CD4-positive, CD25-positive, alpha-beta regulatory T cell (primary cell): ENCODE results near the gene LDLRAD3. TPM values are rescaled to one million over a fixed set of nuclear protein-coding genes. Genes with fewer than 3 reads are reported as not detected.
"Not testable (repeated sequence)": the region's sequence is repeated elsewhere in the genome, so short reads cannot be mapped to it uniquely, and the experiment has no call there.

Source experiments
- ATAC-seq, 2 donors: fragments of 150-1000 bp; cut with Tn5 transposase; one replicate each; pipeline ENCODE4 v1.10.0; 2021; ENCODE audit warnings: low read depth in 2 of 2, moderate number of reproducible peaks in 2 of 2, moderate library complexity in 1 of 2
- DNase-seq, 3 donors: peaks; one replicate each; pipeline versions ENCODE4 v3.0.0 to v3.0.0-alpha.2; 2012 to 2022; ENCODE audit warnings: mixed read lengths in 1 of 3
- H3K27ac ChIP-seq: one replicate; pipeline ENCODE4 v1.7.0; 2013; ENCODE audit warnings: mild to moderate bottlenecking, low read length; ENCODE audit not compliant: insufficient read depth, poor library complexity, severe bottlenecking
- H3K27me3 ChIP-seq: one replicate; pipeline ENCODE4 v1.7.0; 2013; ENCODE audit warnings: low read length; ENCODE audit not compliant: control insufficient read depth, insufficient read depth
- H3K36me3 ChIP-seq: one replicate; pipeline ENCODE4 v1.7.0; 2013; ENCODE audit warnings: mild to moderate bottlenecking, low read length, moderate library complexity; ENCODE audit not compliant: control insufficient read depth, insufficient read depth
- H3K4me1 ChIP-seq: 2 replicates; pipeline ENCODE4 v1.7.0; 2013; ENCODE audit warnings: mild to moderate bottlenecking, low read length; ENCODE audit not compliant: insufficient read depth, control insufficient read depth, poor library complexity, severe bottlenecking
- H3K4me3 ChIP-seq: one replicate; pipeline ENCODE4 v1.7.0; 2013; ENCODE audit warnings: low read depth, mild to moderate bottlenecking, low read length, moderate library complexity
- H3K9me3 ChIP-seq, 2 experiments: 1 replicate in 1 of 2; 2 replicates in 1 of 2; pipeline ENCODE4 v1.7.0; 2013; ENCODE audit warnings: low read length in 2 of 2, mild to moderate bottlenecking in 1 of 2, moderate library complexity in 1 of 2; ENCODE audit not compliant: control insufficient read depth in 2 of 2
- H3K27ac Mint-ChIP-seq, 3 donors: one replicate each; pipeline ENCODE4 v1.8.0; 2020 to 2022; ENCODE audit warnings: mild to moderate bottlenecking in 3 of 3, mixed read lengths in 3 of 3, moderate library complexity in 2 of 3
- H3K27me3 Mint-ChIP-seq: one replicate; pipeline ENCODE4 v1.8.0; 2022; ENCODE audit warnings: mild to moderate bottlenecking, mixed read lengths
- H3K36me3 Mint-ChIP-seq: one replicate; pipeline ENCODE4 v1.8.0; 2020; ENCODE audit warnings: mixed read lengths
- H3K4me1 Mint-ChIP-seq, 4 donors: one replicate each; pipeline ENCODE4 v1.8.0; 2020 to 2022; ENCODE audit warnings: mixed read lengths in 4 of 4, mild to moderate bottlenecking in 1 of 4
- H3K4me3 Mint-ChIP-seq, 4 donors: one replicate each; pipeline ENCODE4 v1.8.0; 2020 to 2022; ENCODE audit warnings: mild to moderate bottlenecking in 4 of 4, mixed read lengths in 4 of 4, moderate library complexity in 3 of 4
- H3K9me3 Mint-ChIP-seq, 7 donors: one replicate each; pipeline ENCODE4 v1.8.0; 2020 to 2022; ENCODE audit warnings: mixed read lengths in 7 of 7, mild to moderate bottlenecking in 3 of 7, moderate library complexity in 2 of 7
- polyA plus RNA-seq, 4 donors: library from polyadenylated mRNA; unstranded; fragments of 300-500 nt; fragmentation: Illumina TruSeq; gene quantifications; one replicate each; pipeline ENCODE4 v1.2.3, GENCODE V29; 2021
- total RNA-seq: library from RNA; stranded (reverse); gene quantifications from one replicate; pipeline ENCODE4 v1.2.3, GENCODE V29; 2022

LDLRAD3 gene
- total and polyA plus RNA-seq, 5 donors from 2014 or later: 0.06 TPM; not detected in 4

DNA sequence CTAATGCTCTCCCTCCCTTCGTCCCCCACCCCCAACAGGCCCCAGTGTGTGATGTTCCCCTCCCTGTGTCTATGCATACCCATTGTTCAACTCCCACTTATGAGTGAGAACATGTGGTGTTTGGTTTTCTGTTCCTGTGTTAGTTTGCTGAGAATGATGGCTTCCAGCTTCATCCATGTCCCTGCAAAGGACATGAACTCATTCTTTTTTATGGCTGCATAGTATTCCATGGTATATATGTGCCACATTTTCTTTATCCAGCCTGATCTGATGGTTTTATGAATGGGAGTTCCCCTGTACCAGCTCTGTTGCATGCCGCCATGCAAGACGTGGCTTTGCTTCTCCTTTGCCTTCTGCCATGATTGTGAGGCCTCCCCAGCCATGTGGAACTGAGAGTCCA lies 102.1 kb downstream of the LDLRAD3 start:
- DNase-seq, H3K4me3 Mint-ChIP-seq, H3K9me3 ChIP-seq, H3K27me3 Mint-ChIP-seq, H3K36me3 ChIP-seq, H3K27ac Mint-ChIP-seq, ATAC-seq, H3K27me3 ChIP-seq, H3K27ac ChIP-seq, H3K4me1 ChIP-seq, H3K36me3 Mint-ChIP-seq, H3K4me3 ChIP-seq, H3K9me3 Mint-ChIP-seq, H3K4me1 Mint-ChIP-seq: not testable (repeated sequence)

DNA sequence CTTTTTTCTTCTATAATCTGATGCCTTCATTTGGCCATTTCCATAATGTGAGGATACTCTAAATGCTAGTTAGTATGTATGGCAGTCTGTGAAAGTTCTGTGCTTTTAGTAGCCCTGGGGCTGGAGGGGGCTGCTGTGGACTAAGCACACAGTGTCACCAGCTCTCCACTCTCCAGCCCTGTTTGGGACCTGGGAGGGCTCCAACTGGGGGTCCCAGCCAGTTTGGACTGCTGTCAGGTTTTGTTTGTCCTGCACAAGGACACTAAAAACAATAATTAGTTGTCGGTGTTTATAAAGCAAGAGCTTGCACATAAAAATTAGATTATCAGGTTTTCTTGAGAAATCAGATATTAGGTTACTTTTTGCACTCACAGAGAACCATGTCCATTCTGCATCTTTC lies 103.1 kb downstream of the LDLRAD3 start:
- Histone ChIP-seq H3K4me3 (no peak overlapping the region), H3K4me1 (no peaks in the 10 kb centered on the region), H3K9me3 (no peaks in the 10 kb centered on the region), H3K27me3 (no peaks in the 10 kb centered on the region), H3K27ac (no peak overlapping the region), H3K36me3 (no peaks in the 10 kb centered on the region)
- ATAC-seq: no peak
- Mint-ChIP-seq H3K27ac (no peak overlapping the region), H3K9me3 (peaks cover 0 to 7% (median 0%) of the 10 kb centered on the region in 7 donors), H3K27me3 (no peaks in the 10 kb centered on the region), H3K36me3 (no peaks in the 10 kb centered on the region), H3K4me3 (no peak overlapping the region), H3K4me1 (no peaks in the 10 kb centered on the region)
- DNase-seq: no peak

DNA sequence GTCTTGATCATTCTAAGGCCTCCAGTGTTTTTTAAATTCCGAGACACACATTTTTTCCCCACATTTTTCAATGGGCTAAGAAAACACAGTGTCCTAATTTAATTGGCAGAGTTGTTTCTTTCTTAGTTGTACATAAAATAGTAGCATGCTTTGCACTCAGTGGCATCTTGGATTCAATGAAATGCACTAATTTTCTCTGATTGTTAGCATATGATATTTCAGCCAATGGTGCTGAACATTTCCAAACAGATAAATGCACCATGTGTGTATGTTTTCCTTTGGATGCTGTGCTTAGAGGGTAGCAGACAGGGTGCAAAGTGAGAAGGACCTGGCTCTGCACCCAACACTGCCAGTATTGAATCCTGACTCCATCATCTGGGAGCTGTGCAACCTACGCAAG lies 103.5 kb downstream of the LDLRAD3 start:
- Mint-ChIP-seq H3K4me3 (no peak overlapping the region), H3K9me3 (peaks cover 0 to 7% (median 0%) of the 10 kb centered on the region in 7 donors), H3K4me1 (no peaks in the 10 kb centered on the region), H3K27ac (no peak overlapping the region), H3K27me3 (no peaks in the 10 kb centered on the region), H3K36me3 (no peaks in the 10 kb centered on the region)
- DNase-seq (no peak), ATAC-seq (no peak)
- Histone ChIP-seq H3K36me3 (no peaks in the 10 kb centered on the region), H3K27me3 (no peaks in the 10 kb centered on the region), H3K4me1 (no peaks in the 10 kb centered on the region), H3K4me3 (no peak overlapping the region), H3K27ac (no peak overlapping the region), H3K9me3 (no peaks in the 10 kb centered on the region)

DNA sequence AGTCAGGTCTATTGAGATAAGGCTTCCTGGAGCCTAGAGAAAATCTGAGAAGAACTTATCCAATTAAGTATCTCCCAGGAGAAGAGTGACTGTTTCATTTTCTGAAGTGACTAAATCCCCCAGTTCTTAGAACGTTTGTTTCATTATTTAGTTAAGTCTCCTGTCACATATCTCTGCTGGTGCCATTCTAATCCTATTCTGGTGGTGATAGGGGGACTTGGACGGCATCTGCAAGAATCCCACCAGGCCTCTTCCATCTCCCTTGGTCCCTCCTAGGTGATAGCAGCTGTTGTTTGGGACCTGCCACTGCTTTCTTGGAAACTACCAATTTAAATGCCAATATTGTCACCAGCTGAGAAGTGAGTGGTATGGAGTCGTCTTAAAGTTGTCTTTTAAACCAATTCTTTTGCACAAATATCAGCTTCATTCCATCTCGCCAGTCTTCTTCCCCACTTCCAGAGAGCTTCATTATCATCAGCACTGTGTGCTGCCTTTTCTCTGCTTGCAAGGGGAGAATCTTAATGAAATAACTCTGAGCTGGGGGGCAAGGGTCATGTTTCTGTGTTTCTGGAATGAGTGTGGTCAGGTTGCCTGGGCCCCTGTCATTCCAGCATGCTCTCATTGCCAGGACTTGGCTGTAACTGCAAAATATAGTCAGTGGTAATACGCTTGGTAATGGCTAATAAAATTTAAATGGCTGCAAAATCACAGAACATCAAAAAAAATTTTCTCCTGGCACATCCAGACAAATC lies 104.8 kb downstream of the LDLRAD3 start:
- DNase-seq (no peak), ATAC-seq (no peak)
- Histone ChIP-seq H3K9me3 (no peaks in the 10 kb centered on the region), H3K27ac (no peak overlapping the region), H3K36me3 (no peaks in the 10 kb centered on the region), H3K4me1 (no peaks in the 10 kb centered on the region), H3K27me3 (no peaks in the 10 kb centered on the region), H3K4me3 (no peak overlapping the region)
- Mint-ChIP-seq H3K4me1 (no peaks in the 10 kb centered on the region), H3K27ac (no peak overlapping the region), H3K27me3 (no peaks in the 10 kb centered on the region), H3K4me3 (no peak overlapping the region), H3K9me3 (peaks cover 0 to 7% (median 0%) of the 10 kb centered on the region in 7 donors), H3K36me3 (no peaks in the 10 kb centered on the region)

DNA sequence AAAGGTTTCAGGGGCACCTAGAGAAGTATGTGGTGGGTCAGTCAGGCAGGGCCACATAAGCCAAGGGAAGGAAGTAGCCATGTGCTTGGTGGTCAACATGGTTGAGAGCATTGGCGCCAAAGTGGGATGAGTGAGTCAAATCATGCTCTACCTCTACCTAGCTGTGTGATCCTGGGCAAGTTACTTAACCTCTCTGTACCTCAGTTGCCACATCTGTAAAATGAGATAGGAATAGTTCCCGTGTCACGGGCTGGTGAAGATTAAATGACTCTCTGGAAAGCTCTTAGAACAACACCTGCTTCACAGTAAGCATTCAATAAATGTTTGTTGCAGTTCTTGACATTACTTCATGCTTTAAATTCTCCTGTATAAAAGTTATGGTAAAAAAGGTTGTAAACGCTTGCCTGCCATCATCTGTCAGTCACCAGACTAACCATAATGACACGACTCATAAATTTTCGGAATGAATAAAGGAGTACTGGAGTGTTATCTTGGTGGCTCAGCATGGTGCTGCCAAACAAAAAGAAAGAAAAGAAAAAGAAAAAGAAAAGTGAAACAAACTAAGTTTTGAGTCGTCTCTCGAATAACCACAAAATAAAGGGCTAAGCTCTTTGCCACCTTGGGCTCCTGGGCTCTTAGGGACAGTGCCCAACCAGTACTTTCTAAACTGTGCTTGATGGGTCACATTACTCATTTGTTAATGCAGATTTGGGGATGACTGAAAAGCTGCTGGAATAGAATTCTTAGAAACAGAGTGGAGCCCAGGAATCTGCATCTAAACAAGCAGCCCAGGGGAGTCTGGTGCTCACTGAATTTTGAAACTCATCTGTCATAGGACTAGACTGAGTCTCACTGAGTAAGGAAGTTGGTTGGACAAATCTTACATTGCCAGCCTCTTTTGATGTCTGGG lies 107.6 kb downstream of the LDLRAD3 start:
- Mint-ChIP-seq H3K9me3 (peaks cover 0 to 7% (median 3%) of the 10 kb centered on the region in 7 donors), H3K4me1 (no peaks in the 10 kb centered on the region), H3K4me3 (no peak overlapping the region), H3K27ac (no peak overlapping the region), H3K36me3 (no peaks in the 10 kb centered on the region), H3K27me3 (no peaks in the 10 kb centered on the region)
- ATAC-seq: no peak
- Histone ChIP-seq H3K4me1 (no peaks in the 10 kb centered on the region), H3K4me3 (no peak overlapping the region), H3K27ac (no peak overlapping the region), H3K27me3 (no peaks in the 10 kb centered on the region), H3K36me3 (no peaks in the 10 kb centered on the region), H3K9me3 (no peaks in the 10 kb centered on the region)
- DNase-seq: no peak

DNA sequence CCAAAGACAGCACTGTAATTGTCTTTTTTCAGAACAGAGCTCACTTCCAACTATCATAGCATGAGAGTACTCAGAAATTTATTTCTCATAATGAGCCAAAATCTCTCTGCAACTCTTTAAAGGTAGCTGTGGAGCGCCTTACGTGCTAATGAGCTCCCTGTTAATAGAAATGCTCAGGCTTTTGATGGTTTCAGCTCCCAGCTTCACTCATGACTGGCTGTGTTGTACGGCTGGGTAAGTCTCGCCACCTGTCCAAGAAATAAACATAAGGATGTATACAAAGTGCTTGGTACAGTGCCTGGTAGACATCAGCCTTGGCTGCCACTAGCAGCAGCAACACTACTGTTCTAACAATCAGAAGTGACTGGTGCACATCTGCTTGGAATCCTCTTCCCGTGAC lies 109.4 kb downstream of the LDLRAD3 start:
- Mint-ChIP-seq H3K4me1 (no peaks in the 10 kb centered on the region), H3K27ac (no peak overlapping the region), H3K27me3 (no peaks in the 10 kb centered on the region), H3K9me3 (peaks cover 0 to 7% (median 3%) of the 10 kb centered on the region in 7 donors), H3K36me3 (no peaks in the 10 kb centered on the region), H3K4me3 (no peak overlapping the region)
- Histone ChIP-seq H3K9me3 (no peaks in the 10 kb centered on the region), H3K36me3 (no peaks in the 10 kb centered on the region), H3K27me3 (no peaks in the 10 kb centered on the region), H3K4me1 (no peaks in the 10 kb centered on the region), H3K27ac (no peak overlapping the region), H3K4me3 (no peak overlapping the region)
- no peak for ATAC-seq
- no peak for DNase-seq

DNA sequence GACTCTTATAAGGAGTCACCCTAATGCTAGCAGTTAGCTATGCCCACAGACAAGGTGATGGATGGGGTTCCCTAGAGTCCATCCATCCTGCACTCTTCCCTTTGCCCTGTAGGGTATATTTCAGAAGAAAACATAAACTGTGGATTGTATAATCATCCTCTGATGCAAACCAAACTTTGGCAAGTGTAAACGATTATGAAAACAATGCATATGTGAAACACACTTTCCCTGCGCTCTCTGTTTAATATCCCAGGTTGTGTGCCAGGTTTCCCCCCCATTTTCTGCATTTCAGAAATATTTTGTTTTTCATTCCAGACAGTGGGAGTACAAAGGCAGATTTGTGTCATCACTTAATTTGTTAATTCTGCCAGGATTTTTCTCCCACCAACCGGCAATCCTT lies 110.0 kb downstream of the LDLRAD3 start:
- no peaks in the 10 kb centered on the region for H3K36me3 Mint-ChIP-seq
- H3K9me3 Mint-ChIP-seq: peaks cover 0 to 7% (median 3%) of the 10 kb centered on the region in 7 donors

More for the DNA sequence above, 110.0 kb downstream of the LDLRAD3 start:
- H3K4me1 Mint-ChIP-seq: no peaks in the 10 kb centered on the region
- H3K36me3 ChIP-seq: no peaks in the 10 kb centered on the region
- no peaks in the 10 kb centered on the region for H3K9me3 ChIP-seq
- H3K27me3 Mint-ChIP-seq: no peaks in the 10 kb centered on the region
- H3K4me3 Mint-ChIP-seq: peak overlapping the region in 1 of 4 donors; percentile 38
- H3K4me1 ChIP-seq: no peaks in the 10 kb centered on the region
- no peak overlapping the region for H3K27ac Mint-ChIP-seq
- H3K27ac ChIP-seq: no peak overlapping the region
- H3K27me3 ChIP-seq: no peaks in the 10 kb centered on the region
- H3K4me3 ChIP-seq: no peak overlapping the region
- DNase-seq: no peak
- no peak for ATAC-seq
